IPS-20b (cell line): ENCODE data around the gene PSMD11.
A peak's percentile ranks its signal among the peaks of the same experiment; 100 is the strongest.

ENCODE experiments used
- H3K27ac ChIP-seq: one replicate; pipeline ENCODE4 v1.5.1; 2013; ENCODE audit warnings: low read length
- H3K27me3 ChIP-seq: 2 replicates; pipeline ENCODE4 v1.6.1; 2013; ENCODE audit warnings: mild to moderate bottlenecking, low read length, inconsistent platforms; ENCODE audit not compliant: insufficient read depth
- H3K36me3 ChIP-seq: 2 replicates; pipeline ENCODE4 v1.6.1; 2013; ENCODE audit warnings: low read depth, mild to moderate bottlenecking, inconsistent platforms, low read length, moderate library complexity; ENCODE audit not compliant: insufficient read depth
- H3K4me1 ChIP-seq: 2 replicates; pipeline ENCODE4 v1.6.1; 2013; ENCODE audit warnings: mild to moderate bottlenecking, control low read depth, inconsistent platforms, low read length, moderate library complexity; ENCODE audit not compliant: insufficient read depth
- H3K4me3 ChIP-seq: 2 replicates; pipeline ENCODE4 v1.5.1; 2013; ENCODE audit warnings: mild to moderate bottlenecking, low read length, inconsistent platforms
- H3K9ac ChIP-seq: 2 replicates; pipeline ENCODE4 v1.6.1; 2013; ENCODE audit warnings: low read depth, mild to moderate bottlenecking, inconsistent platforms, low read length, moderate library complexity
- H3K9me3 ChIP-seq: 2 replicates; pipeline ENCODE4 v1.6.1; 2013; ENCODE audit warnings: mild to moderate bottlenecking, low read depth, low read length, inconsistent platforms; ENCODE audit not compliant: insufficient read depth

PSMD11 gene

GRCh38 chr17:32485261-32486110 lies 41.2 kb downstream of the PSMD11 start:
- Histone ChIP-seq H3K4me1 (peaks cover 14% of the 10 kb centered on the region), H3K36me3 (peaks cover 50% of the 10 kb centered on the region), H3K9me3 (no peaks in the 10 kb centered on the region), H3K9ac (peak overlapping the region; percentile 79; the same call in 1 of the 2 replicates), H3K27ac (no peak overlapping the region), H3K27me3 (peaks cover 4% of the 10 kb centered on the region; the same call in 1 of the 2 replicates), H3K4me3 (peak overlapping the region; percentile 41; the same call in 1 of the 2 replicates)

GRCh38 chr17:32486111-32486700 lies 41.9 kb downstream of the PSMD11 start:
- Histone ChIP-seq H3K27me3 (peaks cover 4% of the 10 kb centered on the region; the same call in 1 of the 2 replicates), H3K9me3 (no peaks in the 10 kb centered on the region), H3K4me3 (peak overlapping the region; percentile 41; the same call in 1 of the 2 replicates), H3K36me3 (peaks cover 45% of the 10 kb centered on the region), H3K9ac (peak overlapping the region; percentile 79; the same call in 1 of the 2 replicates), H3K27ac (no peak overlapping the region), H3K4me1 (peaks cover 14% of the 10 kb centered on the region)

GRCh38 chr17:32486701-32487472 lies 42.6 kb downstream of the PSMD11 start, which contains the start of gene CDK5R1:
Gene CDK5R1 (plus strand): TSS chr17:32486993. CDS start chr17:32487621, 628 bp downstream.
- Histone ChIP-seq H3K27me3 (peaks cover 4% of the 10 kb centered on the region; the same call in 1 of the 2 replicates), H3K9me3 (no peaks in the 10 kb centered on the region), H3K4me3 (peak within 1 kb of the TSS; percentile 88), H3K9ac (peak within 1 kb of the TSS; percentile 79; the same call in 1 of the 2 replicates), H3K36me3 (peaks cover 38% of the 10 kb centered on the region), H3K27ac (no peak within 1 kb of the TSS), H3K4me1 (peaks cover 14% of the 10 kb centered on the region)

DNA sequence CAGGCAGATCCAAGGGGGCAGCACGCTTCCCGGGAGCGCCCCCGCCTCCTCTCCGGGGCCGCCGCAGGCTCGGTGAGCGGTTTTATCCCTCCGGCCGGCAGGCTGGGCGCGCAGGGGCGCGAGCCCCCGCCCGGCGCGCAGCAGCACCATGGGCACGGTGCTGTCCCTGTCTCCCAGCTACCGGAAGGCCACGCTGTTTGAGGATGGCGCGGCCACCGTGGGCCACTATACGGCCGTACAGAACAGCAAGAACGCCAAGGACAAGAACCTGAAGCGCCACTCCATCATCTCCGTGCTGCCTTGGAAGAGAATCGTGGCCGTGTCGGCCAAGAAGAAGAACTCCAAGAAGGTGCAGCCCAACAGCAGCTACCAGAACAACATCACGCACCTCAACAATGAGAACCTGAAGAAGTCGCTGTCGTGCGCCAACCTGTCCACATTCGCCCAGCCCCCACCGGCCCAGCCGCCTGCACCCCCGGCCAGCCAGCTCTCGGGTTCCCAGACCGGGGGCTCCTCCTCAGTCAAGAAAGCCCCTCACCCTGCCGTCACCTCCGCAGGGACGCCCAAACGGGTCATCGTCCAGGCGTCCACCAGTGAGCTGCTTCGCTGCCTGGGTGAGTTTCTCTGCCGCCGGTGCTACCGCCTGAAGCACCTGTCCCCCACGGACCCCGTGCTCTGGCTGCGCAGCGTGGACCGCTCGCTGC lies 43.3 kb downstream of the PSMD11 start:
- H3K27ac ChIP-seq = no peak overlapping the region
- peaks cover 31% of the 10 kb centered on the region for H3K36me3 ChIP-seq
- H3K9me3 ChIP-seq = no peaks in the 10 kb centered on the region
- peaks cover 4% of the 10 kb centered on the region; the same call in 1 of the 2 replicates for H3K27me3 ChIP-seq
- H3K4me3 ChIP-seq = peak overlapping the region; percentile 88
- H3K9ac ChIP-seq = peak overlapping the region; percentile 75; the same call in 1 of the 2 replicates
- H3K4me1 ChIP-seq = peaks cover 14% of the 10 kb centered on the region

- Histone ChIP-seq H3K9ac (peak overlapping the region; percentile 75; the same call in 1 of the 2 replicates), H3K36me3 (peaks cover 29% of the 10 kb centered on the region), H3K27me3 (peaks cover 4% of the 10 kb centered on the region; the same call in 1 of the 2 replicates), H3K27ac (no peak overlapping the region), H3K4me3 (peak overlapping the region; percentile 88), H3K9me3 (no peaks in the 10 kb centered on the region), H3K4me1 (peaks cover 14% of the 10 kb centered on the region)
Observed at GRCh38 chr17:32488177-32488542, 43.9 kb downstream of the PSMD11 start.

DNA sequence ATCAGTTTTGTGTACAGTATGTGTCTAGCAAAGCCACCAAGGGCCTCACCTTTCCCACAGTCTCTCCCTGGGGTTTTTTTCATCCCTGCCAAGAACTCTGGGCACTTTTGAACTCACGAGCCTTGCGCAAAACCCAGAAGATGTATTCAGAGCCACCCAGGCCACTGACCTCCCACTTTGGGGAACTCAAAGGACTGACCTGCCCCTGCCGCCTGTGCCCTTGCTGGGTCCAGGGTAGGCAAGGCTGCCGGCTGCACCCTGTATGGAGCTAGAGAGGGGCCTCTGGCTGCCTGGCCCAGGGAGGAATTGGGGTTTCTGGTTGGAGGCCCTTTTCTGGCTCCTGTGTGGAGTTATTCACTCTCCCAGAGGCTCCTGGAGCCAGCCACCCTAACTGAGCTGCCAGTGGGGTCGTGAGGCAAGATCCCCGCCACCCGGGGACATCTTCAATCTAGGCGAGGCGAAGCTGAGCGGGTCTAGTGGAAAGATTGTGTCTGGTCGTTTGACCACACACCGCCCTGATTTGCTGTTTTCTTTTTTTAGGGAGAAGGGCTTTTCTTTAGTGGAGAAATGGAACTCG lies 44.4 kb downstream of the PSMD11 start:
- Histone ChIP-seq H3K4me3 (peak overlapping the region; percentile 88; the same call in 1 of the 2 replicates), H3K9ac (no peak overlapping the region), H3K36me3 (peaks cover 29% of the 10 kb centered on the region), H3K4me1 (peaks cover 9% of the 10 kb centered on the region), H3K9me3 (no peaks in the 10 kb centered on the region), H3K27ac (no peak overlapping the region), H3K27me3 (peaks cover 4% of the 10 kb centered on the region; the same call in 1 of the 2 replicates)

DNA sequence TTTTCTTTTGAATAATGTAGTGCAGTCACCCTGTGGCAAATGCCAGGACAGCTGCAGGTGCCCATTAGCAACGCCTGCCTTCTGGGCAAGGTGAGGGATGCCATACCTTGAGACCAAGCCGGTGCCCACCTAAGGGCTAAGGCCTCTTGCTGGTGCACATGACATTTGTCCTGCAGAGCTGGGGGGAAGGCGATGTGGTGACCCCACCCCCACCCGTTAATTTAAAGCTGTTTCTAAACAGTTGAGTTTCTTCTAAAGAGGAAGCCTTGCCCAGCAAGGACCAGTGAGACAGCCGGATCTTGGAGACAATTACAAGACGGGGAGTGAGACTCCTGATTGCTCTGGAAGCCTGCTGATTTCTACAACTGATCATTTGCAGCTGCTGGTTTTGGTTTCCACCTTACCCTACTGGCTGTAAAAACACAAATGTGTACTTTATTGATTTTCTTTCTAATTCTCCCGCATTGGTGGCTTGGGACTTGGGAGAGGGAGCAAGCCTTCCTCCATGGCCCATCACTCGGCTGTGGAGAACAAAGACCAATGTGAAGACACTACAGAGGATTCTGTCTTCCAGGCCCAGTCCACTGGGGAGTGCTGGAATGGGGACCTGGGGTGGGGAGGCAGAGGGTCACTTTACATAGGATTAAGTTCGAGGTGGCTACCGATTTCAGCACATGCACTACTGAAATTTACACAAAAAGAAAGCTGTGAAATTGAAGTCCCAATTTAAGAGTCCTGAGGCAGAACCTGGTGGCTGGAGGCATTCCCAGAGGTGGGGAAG lies 45.2 kb downstream of the PSMD11 start:
- peaks cover 4% of the 10 kb centered on the region; the same call in 1 of the 2 replicates for H3K4me1 ChIP-seq
- peaks cover 4% of the 10 kb centered on the region; the same call in 1 of the 2 replicates for H3K27me3 ChIP-seq
- H3K4me3 ChIP-seq = no peak overlapping the region; the same call in 1 of the 2 replicates
- no peak overlapping the region for H3K9ac ChIP-seq
- H3K27ac ChIP-seq = no peak overlapping the region
- no peaks in the 10 kb centered on the region for H3K9me3 ChIP-seq
- peaks cover 29% of the 10 kb centered on the region for H3K36me3 ChIP-seq

DNA sequence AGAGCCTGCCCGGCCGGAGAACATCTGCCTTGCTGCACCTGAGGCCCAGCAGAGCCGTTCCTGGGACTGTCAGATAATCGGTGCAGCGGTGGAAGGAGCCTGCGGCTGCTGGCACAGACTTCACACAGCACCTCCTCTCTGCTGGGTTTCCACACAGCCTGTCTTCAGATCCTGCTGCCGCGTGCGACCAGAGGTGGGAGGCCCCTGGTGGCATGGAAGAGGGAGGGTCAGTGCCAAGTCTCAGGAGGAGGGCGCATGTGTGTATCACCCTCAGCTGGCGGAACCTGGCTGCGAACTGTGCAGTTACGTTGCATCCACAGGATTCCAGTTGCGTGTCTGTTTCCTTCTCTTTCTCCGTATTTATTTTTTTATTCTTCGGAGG lies 45.8 kb downstream of the PSMD11 start:
- Histone ChIP-seq H3K9ac (no peak overlapping the region), H3K27me3 (peaks cover 4% of the 10 kb centered on the region; the same call in 1 of the 2 replicates), H3K4me1 (peaks cover 4% of the 10 kb centered on the region; the same call in 1 of the 2 replicates), H3K36me3 (peaks cover 29% of the 10 kb centered on the region), H3K27ac (no peak overlapping the region), H3K9me3 (no peaks in the 10 kb centered on the region), H3K4me3 (no peak overlapping the region)

DNA sequence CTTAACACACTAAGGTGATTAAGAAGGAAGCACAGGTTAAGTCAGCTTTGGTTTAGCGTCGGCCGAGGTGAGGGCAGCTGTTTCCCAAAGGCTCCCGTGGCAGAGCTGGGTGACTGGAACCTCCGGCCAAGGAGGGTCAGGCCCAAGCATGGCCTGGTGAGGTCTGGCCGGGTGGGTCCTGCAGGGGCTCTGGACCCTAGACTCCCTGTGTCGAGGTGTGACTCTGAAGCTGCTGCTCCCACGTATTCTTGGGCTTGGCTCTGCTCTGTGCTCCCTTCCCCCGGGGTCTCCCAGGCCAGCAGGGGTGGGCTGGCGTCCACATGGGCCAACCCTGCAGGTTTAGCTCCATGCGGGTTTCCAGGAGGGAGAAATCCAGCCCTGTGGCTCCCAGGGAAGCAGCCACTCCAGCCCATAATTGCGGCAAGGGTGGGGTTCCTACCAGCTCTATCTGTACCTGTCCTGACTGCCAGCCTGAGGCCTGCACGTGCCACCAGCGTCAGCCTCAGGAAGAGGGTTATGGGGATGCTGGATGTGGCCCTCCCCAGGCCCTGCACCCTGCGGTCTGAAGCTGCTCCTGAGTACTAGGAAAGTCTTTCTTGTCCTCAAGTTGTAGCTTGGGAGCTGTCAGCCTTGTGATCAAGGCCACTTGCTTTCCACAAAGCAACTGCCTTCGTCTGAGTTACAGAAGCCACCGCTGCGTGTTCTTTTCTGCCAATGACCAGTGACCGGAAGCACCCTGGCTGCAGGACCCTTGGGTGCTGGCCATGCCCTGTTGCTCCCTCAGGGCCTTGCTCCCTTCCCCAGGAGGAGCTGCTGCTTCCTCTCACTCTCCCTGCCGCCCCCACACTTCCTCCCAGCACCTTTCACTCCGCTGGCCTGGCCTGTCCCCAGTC lies 47.3 kb downstream of the PSMD11 start:
- no peak overlapping the region for H3K27ac ChIP-seq
- no peaks in the 10 kb centered on the region for H3K9me3 ChIP-seq
- H3K4me1 ChIP-seq = peaks cover 4% of the 10 kb centered on the region; the same call in 1 of the 2 replicates
- H3K36me3 ChIP-seq = peaks cover 29% of the 10 kb centered on the region
- no peak overlapping the region for H3K9ac ChIP-seq
- no peak overlapping the region for H3K4me3 ChIP-seq
- H3K27me3 ChIP-seq = no peaks in the 10 kb centered on the region
